DND-41 (cell line): ENCODE results near the gene LARP6.

Experiments
- CTCF ChIP-seq: IDR thresholded peaks from 2 replicates; pipeline ENCODE4 v1.5.1; 2012; ENCODE audit warnings: borderline replicate concordance, low read length, moderate library complexity, mild to moderate bottlenecking; ENCODE audit not compliant: poor library complexity, severe bottlenecking; ENCODE audit errors: extremely low read depth
- EZH2 ChIP-seq: IDR thresholded peaks from 3 replicates; pipeline ENCODE4 v1.6.1; 2012; ENCODE audit warnings: borderline replicate concordance, low read depth, mild to moderate bottlenecking, moderate library complexity, low read length, inconsistent platforms; ENCODE audit not compliant: severe bottlenecking

- TF ChIP-seq CTCF (no peak), EZH2 (no peak)
These were observed at the start of gene LARP6 for GRCh38 chr15:70853973-70854665.
